Cerebellar nuclear complex (tissue), 1 donor: ENCODE results near the gene TNP2.
A peak's percentile ranks its signal among the peaks of the same experiment; 100 is the strongest.
"Not testable (repeated sequence)": the region's sequence is repeated elsewhere in the genome, so short reads cannot be mapped to it uniquely, and the experiment has no call there.

Source experiments
- DNase-seq, 2 experiments: peaks; one replicate each; lab custom pipeline; 2025; lab: John Stamatoyannopoulos, UW

The TNP2 gene

GRCh38 chr16:11239644-11240632 is 29.2 kb downstream of the TNP2 start:
- DNase-seq = no peak

- DNase-seq = no peak
Measured at GRCh38 chr16:11238272-11239202, 30.6 kb downstream of the TNP2 start.

- DNase-seq = no peak
Measured at GRCh38 chr16:11236461-11237254, 32.5 kb downstream of the TNP2 start.

- DNase-seq = no peak
Measured at GRCh38 chr16:11235703-11235991, 33.5 kb downstream of the TNP2 start.

- DNase-seq = no peak
Measured at GRCh38 chr16:11234884-11235702, 34.0 kb downstream of the TNP2 start.

- no peak for DNase-seq
Measured at GRCh38 chr16:11233727-11234376, 35.3 kb downstream of the TNP2 start.

- DNase-seq = no peak
Measured at GRCh38 chr16:11232852-11233726, 36.0 kb downstream of the TNP2 start.

- no peak for DNase-seq
Measured at GRCh38 chr16:11232302-11232851, 36.7 kb downstream of the TNP2 start.

GRCh38 chr16:11231367-11231970 is 37.7 kb downstream of the TNP2 start:
- no peak for DNase-seq

GRCh38 chr16:11229906-11230305 is 39.2 kb downstream of the TNP2 start:
- peak; percentile 48 for DNase-seq

GRCh38 chr16:11229432-11229831 is 39.7 kb downstream of the TNP2 start:
- no peak for DNase-seq

- no peak for DNase-seq
Measured at GRCh38 chr16:11225677-11226549, 43.2 kb downstream of the TNP2 start.

GRCh38 chr16:11224894-11225676 is 44.0 kb downstream of the TNP2 start:
- no peak for DNase-seq

GRCh38 chr16:11224096-11224893 is 44.8 kb downstream of the TNP2 start:
- DNase-seq = peak in 1 of 2 experiments; percentile 64

- DNase-seq = not testable (repeated sequence)
Measured at GRCh38 chr16:11220507-11220906, 48.6 kb downstream of the TNP2 start.

GRCh38 chr16:11219178-11219577 is 49.9 kb downstream of the TNP2 start:
- DNase-seq = no peak
